ENCODE results near the gene CNOT2.

The CNOT2 gene

GRCh38 chr12:70260646-70261045 is 17.4 kb downstream of the CNOT2 start:
- no peak for DNase-seq
- TF ChIP-seq, protein P1, sequence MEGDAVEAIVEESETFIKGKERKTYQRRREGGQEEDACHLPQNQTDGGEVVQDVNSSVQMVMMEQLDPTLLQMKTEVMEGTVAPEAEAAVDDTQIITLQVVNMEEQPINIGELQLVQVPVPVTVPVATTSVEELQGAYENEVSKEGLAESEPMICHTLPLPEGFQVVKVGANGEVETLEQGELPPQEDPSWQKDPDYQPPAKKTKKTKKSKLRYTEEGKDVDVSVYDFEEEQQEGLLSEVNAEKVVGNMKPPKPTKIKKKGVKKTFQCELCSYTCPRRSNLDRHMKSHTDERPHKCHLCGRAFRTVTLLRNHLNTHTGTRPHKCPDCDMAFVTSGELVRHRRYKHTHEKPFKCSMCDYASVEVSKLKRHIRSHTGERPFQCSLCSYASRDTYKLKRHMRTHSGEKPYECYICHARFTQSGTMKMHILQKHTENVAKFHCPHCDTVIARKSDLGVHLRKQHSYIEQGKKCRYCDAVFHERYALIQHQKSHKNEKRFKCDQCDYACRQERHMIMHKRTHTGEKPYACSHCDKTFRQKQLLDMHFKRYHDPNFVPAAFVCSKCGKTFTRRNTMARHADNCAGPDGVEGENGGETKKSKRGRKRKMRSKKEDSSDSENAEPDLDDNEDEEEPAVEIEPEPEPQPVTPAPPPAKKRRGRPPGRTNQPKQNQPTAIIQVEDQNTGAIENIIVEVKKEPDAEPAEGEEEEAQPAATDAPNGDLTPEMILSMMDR (IDR thresholded peaks at IDR 0.05; ENCODE audit: low read depth, low read length): no peak
- H3K27me3 ChIP-seq (ENCODE audit: insufficient read depth, low read depth, severe bottlenecking): no peaks in the 10 kb centered on the region
- no peaks in the 10 kb centered on the region for H3K9me3 ChIP-seq (ENCODE audit: severe bottlenecking)
- H3K36me3 ChIP-seq: no peaks in the 10 kb centered on the region
- no peak overlapping the region for H3K4me3 ChIP-seq (ENCODE audit: low read depth, low read length)
- H3K27ac ChIP-seq: no peak overlapping the region

- no peak for DNase-seq
- H3K9me3 ChIP-seq (ENCODE audit: severe bottlenecking): no peaks in the 10 kb centered on the region
- no peak overlapping the region for H3K27ac ChIP-seq
- no peaks in the 10 kb centered on the region for H3K36me3 ChIP-seq
- H3K27me3 ChIP-seq (ENCODE audit: insufficient read depth, low read depth, severe bottlenecking): no peaks in the 10 kb centered on the region
- TF ChIP-seq, protein P1 (IDR thresholded peaks at IDR 0.05; ENCODE audit: low read depth, low read length): no peak
- no peak overlapping the region for H3K4me3 ChIP-seq (ENCODE audit: low read depth, low read length)
Measured at GRCh38 chr12:70264067-70264867, 21.0 kb downstream of the CNOT2 start.

DNA sequence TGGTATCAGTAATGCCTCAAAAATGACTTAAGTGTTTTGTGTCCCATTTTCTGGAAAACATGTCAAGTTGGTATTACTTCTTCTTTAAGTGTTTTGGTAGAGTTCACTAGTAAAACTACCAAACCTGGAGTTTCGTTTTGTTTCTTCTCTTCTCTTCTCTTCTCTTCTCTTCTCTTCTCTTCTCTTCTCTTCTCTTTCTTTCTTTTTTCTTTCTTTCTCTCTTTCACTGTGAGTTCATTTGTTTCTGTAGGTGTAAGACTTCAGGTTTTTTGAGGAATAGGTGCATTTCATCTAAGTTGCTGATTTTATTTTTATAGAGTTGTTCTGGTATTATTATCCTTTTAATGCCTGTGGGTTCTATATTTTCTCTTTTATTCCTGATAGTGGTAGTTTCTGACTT is 21.9 kb downstream of the CNOT2 start:
- Histone ChIP-seq H3K9me3 (ENCODE audit: severe bottlenecking) (no peaks in the 10 kb centered on the region), H3K27me3 (ENCODE audit: insufficient read depth, low read depth, severe bottlenecking) (no peaks in the 10 kb centered on the region), H3K36me3 (no peaks in the 10 kb centered on the region), H3K27ac (no peak overlapping the region), H3K4me3 (ENCODE audit: low read depth, low read length) (no peak overlapping the region)
- DNase-seq: no peak
- TF ChIP-seq, protein P1 (IDR thresholded peaks at IDR 0.05; ENCODE audit: low read depth, low read length): no peak

GRCh38 chr12:70267550-70267949 is 24.3 kb downstream of the CNOT2 start:
- no peak overlapping the region for H3K27ac ChIP-seq
- H3K27me3 ChIP-seq (ENCODE audit: insufficient read depth, low read depth, severe bottlenecking): no peaks in the 10 kb centered on the region
- H3K4me3 ChIP-seq (ENCODE audit: low read depth, low read length): no peak overlapping the region
- DNase-seq: no peak
- TF ChIP-seq, protein P1 (IDR thresholded peaks at IDR 0.05; ENCODE audit: low read depth, low read length): no peak
- H3K9me3 ChIP-seq (ENCODE audit: severe bottlenecking): no peaks in the 10 kb centered on the region
- no peaks in the 10 kb centered on the region; the same call in 1 of the 2 replicates for H3K36me3 ChIP-seq

DNA sequence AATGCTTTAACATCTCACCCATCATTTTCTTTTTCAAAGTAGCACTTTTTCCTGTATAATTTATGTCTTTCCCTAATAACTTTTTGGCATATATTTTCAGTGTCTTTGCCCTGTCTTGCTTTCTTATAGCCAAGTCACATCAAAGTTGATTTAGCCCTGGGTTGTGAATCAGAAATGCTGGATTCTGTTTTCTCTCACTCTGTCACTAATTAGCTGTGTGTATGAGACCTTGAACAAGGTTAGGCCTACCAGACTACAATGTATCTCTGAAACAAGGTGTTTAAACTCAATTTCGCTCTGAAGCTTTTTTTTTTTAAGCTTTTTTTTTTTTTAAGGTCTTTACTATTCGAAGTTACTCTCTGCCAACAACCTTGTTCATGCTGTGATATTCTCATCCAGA is 25.7 kb downstream of the CNOT2 start:
- Histone ChIP-seq H3K9me3 (ENCODE audit: severe bottlenecking) (no peaks in the 10 kb centered on the region), H3K27me3 (ENCODE audit: insufficient read depth, low read depth, severe bottlenecking) (no peaks in the 10 kb centered on the region), H3K36me3 (no peaks in the 10 kb centered on the region; the same call in 1 of the 2 replicates), H3K27ac (no peak overlapping the region), H3K4me3 (ENCODE audit: low read depth, low read length) (no peak overlapping the region)
- TF ChIP-seq, protein P1 (IDR thresholded peaks at IDR 0.05; ENCODE audit: low read depth, low read length): no peak
- no peak for DNase-seq

- Histone ChIP-seq H3K27me3 (ENCODE audit: insufficient read depth, low read depth, severe bottlenecking) (no peaks in the 10 kb centered on the region), H3K4me3 (ENCODE audit: low read depth, low read length) (no peak overlapping the region), H3K36me3 (no peaks in the 10 kb centered on the region; the same call in 1 of the 2 replicates), H3K27ac (no peak overlapping the region), H3K9me3 (ENCODE audit: severe bottlenecking) (no peaks in the 10 kb centered on the region)
- TF ChIP-seq, protein P1 (IDR thresholded peaks at IDR 0.05; ENCODE audit: low read depth, low read length): no peak
- no peak for DNase-seq
Measured at GRCh38 chr12:70270108-70270507, 26.9 kb downstream of the CNOT2 start.
